ENCODE results near the gene TMEM250. TPM values are rescaled to one million over a fixed set of nuclear protein-coding genes. Genes with fewer than 3 reads are reported as not detected.
A peak's percentile ranks its signal among the peaks of the same experiment; 100 is the strongest.

The TMEM250 gene
- total RNA-seq, 1 donor from 2014 or later, result 29.8 TPM

DNA sequence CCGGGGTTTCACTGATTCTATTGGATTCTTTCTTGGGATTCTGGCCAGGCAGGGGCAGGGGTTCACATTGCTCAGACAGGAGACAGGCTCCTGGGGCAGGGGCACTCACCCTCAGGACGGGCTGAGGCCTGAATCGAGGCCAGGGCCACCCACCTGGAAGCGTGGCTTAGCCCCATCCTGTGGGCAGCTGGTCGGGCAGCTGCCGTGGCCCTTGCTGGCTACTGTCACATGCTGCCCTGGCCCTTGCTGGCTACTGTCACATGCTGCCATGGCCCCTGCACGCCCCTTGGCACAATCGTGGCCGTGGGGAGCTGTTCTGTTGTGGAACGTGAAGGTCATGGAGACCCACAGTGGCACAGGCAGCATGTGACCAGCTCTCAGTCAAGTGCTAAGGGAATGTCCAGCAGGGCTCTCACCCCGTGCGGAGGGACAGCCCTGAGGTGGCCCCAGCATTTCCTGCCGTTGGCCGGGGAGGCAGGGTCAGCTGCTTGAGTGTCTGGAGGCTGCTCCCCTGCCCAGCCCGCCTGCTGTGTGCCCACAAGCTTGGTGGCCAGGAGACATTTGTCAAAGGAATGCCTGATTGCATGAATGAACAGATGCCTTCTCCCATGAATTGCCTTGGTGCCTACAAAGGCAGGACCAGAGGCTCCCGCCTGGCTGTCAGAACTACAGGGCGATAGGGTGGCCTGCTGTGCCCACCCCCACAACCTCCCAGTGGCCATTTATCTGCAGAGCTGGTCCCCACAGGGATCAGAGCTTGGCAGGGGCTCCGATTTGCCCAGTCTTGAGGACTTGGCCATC, 16.9 kb upstream of the TMEM250 start:
- H3K9me3 Mint-ChIP-seq (ENCODE audit: unreplicated experiment), result no peaks in the 10 kb centered on the region
- no peak overlapping the region for H3K27ac ChIP-seq (ENCODE audit: low read depth, low read length)
- no peaks in the 10 kb centered on the region for H3K79me2 ChIP-seq (ENCODE audit: insufficient read depth, low read length)
- no peaks in the 10 kb centered on the region for H3K4me1 ChIP-seq (ENCODE audit: insufficient read depth, low read length)
- peaks cover 37% of the 10 kb centered on the region for H3K27me3 Mint-ChIP-seq (ENCODE audit: low read depth, unreplicated experiment)
- peaks cover 1% of the 10 kb centered on the region for H3K4me1 Mint-ChIP-seq (ENCODE audit: low read depth, unreplicated experiment)
- no peak overlapping the region for H3K4me2 ChIP-seq (ENCODE audit: low read length)
- no peaks in the 10 kb centered on the region for H3K9me3 ChIP-seq (ENCODE audit: insufficient read depth, low read depth, low read length)
- H3K36me3 Mint-ChIP-seq (ENCODE audit: low read depth, unreplicated experiment), result no peaks in the 10 kb centered on the region
- H3K9ac ChIP-seq (ENCODE audit: low read length), result no peak overlapping the region
- FAIRE-seq (no peak), DNase-seq (ENCODE audit: low read depth) (no peak)
- no peak overlapping the region for H3K4me3 Mint-ChIP-seq (ENCODE audit: unreplicated experiment)
- no peak overlapping the region for H3K27ac Mint-ChIP-seq (ENCODE audit: unreplicated experiment)
- H3K4me3 ChIP-seq (ENCODE audit: insufficient read depth, low read depth, low read length), result no peak overlapping the region
- no peaks in the 10 kb centered on the region for H3K36me3 ChIP-seq (ENCODE audit: insufficient read depth, low read length)
- no peaks in the 10 kb centered on the region for H4K20me1 ChIP-seq (ENCODE audit: insufficient read depth, low read length)
- no peak for TF ChIP-seq EZH2 (IDR thresholded peaks at IDR 0.05; ENCODE audit: insufficient read depth, low read length)
- TF ChIP-seq, protein P1, sequence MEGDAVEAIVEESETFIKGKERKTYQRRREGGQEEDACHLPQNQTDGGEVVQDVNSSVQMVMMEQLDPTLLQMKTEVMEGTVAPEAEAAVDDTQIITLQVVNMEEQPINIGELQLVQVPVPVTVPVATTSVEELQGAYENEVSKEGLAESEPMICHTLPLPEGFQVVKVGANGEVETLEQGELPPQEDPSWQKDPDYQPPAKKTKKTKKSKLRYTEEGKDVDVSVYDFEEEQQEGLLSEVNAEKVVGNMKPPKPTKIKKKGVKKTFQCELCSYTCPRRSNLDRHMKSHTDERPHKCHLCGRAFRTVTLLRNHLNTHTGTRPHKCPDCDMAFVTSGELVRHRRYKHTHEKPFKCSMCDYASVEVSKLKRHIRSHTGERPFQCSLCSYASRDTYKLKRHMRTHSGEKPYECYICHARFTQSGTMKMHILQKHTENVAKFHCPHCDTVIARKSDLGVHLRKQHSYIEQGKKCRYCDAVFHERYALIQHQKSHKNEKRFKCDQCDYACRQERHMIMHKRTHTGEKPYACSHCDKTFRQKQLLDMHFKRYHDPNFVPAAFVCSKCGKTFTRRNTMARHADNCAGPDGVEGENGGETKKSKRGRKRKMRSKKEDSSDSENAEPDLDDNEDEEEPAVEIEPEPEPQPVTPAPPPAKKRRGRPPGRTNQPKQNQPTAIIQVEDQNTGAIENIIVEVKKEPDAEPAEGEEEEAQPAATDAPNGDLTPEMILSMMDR (IDR thresholded peaks at IDR 0.05; ENCODE audit: insufficient read depth, low read depth, low read length), result no peak
- H3K27me3 ChIP-seq (ENCODE audit: insufficient read depth, low read length), result peaks cover 45% of the 10 kb centered on the region
- H2AFZ ChIP-seq (ENCODE audit: low read depth, low read length), result no peak overlapping the region

DNA sequence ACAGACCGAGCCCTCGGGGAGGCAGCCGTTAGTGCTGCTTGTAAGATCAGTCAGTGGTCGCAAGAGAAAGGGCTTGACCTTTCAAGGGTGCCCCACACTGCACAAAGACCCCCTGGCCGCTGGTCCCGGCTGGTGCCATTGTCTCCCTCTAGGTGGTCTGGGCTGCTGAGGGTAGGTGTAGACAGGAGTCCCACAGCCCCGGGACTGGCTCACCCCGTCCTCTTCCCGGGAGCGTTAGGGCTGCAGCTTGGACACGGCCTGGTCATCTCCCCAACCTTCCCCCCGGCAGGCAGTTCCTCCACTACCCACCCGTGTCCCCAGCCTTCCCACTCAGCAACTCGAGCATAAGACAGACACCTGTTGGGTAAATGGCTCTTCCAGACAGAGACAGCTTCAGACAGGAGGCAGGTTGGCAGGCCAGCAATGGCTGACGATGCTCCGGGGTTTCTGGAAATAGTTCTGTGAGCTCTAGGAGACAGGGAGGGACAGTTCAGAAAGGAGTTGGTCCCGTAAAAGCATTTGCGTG, 15.3 kb upstream of the TMEM250 start:
- H3K36me3 ChIP-seq (ENCODE audit: insufficient read depth, low read length), result no peaks in the 10 kb centered on the region
- TF ChIP-seq EZH2 (IDR thresholded peaks at IDR 0.05; ENCODE audit: insufficient read depth, low read length), result peak; percentile 40
- TF ChIP-seq, protein P1 (IDR thresholded peaks at IDR 0.05; ENCODE audit: insufficient read depth, low read depth, low read length), result no peak
- no peak overlapping the region for H2AFZ ChIP-seq (ENCODE audit: low read depth, low read length)
- peak overlapping the region; percentile 82 for H3K4me2 ChIP-seq (ENCODE audit: low read length)
- H3K27me3 Mint-ChIP-seq (ENCODE audit: low read depth, unreplicated experiment), result peaks cover 49% of the 10 kb centered on the region
- peak overlapping the region; percentile 52 for H3K4me3 Mint-ChIP-seq (ENCODE audit: unreplicated experiment)
- H3K4me1 Mint-ChIP-seq (ENCODE audit: low read depth, unreplicated experiment), result peaks cover 1% of the 10 kb centered on the region
- FAIRE-seq (no peak), DNase-seq (ENCODE audit: low read depth) (no peak)
- H3K27ac ChIP-seq (ENCODE audit: low read depth, low read length), result no peak overlapping the region
- H3K27ac Mint-ChIP-seq (ENCODE audit: unreplicated experiment), result no peak overlapping the region
- no peaks in the 10 kb centered on the region for H3K9me3 Mint-ChIP-seq (ENCODE audit: unreplicated experiment)
- no peaks in the 10 kb centered on the region for H3K4me1 ChIP-seq (ENCODE audit: insufficient read depth, low read length)
- no peak overlapping the region for H3K4me3 ChIP-seq (ENCODE audit: insufficient read depth, low read depth, low read length)
- H3K79me2 ChIP-seq (ENCODE audit: insufficient read depth, low read length), result no peaks in the 10 kb centered on the region
- no peaks in the 10 kb centered on the region for H3K36me3 Mint-ChIP-seq (ENCODE audit: low read depth, unreplicated experiment)
- peaks cover 55% of the 10 kb centered on the region for H3K27me3 ChIP-seq (ENCODE audit: insufficient read depth, low read length)
- no peak overlapping the region for H3K9ac ChIP-seq (ENCODE audit: low read length)
- no peaks in the 10 kb centered on the region for H4K20me1 ChIP-seq (ENCODE audit: insufficient read depth, low read length)
- H3K9me3 ChIP-seq (ENCODE audit: insufficient read depth, low read depth, low read length), result no peaks in the 10 kb centered on the region

Data from astrocyte (in vitro differentiated cells and primary cell).